T-helper 2 cell (primary cell): ENCODE data around the gene SPEF2.

Experiments
- DNase-seq, 5 experiments: peaks; one replicate each; pipeline versions ENCODE4 v3.0.0 to v3.0.0-alpha.2; 2012 to 2022

The SPEF2 gene

DNA sequence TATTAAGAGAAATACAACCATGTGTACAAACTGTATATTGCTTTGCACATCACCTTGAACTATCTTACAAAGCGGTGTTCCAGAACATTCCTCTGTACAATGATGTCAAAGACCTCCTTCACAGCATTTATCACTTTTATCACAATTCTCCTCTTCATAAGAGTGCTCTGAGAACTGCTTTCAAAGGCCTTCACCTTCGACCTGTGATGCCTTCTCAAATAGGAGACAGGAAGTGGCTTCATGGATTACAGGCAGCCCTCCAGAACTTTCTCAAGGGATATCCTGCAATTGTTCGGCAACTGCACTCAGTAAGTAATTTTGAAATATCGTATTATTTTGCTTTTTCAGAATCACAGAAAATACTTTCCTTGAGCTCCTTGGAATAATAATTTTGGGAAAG lies 171.1 kb downstream of the SPEF2 start:
- no peak for DNase-seq

DNA sequence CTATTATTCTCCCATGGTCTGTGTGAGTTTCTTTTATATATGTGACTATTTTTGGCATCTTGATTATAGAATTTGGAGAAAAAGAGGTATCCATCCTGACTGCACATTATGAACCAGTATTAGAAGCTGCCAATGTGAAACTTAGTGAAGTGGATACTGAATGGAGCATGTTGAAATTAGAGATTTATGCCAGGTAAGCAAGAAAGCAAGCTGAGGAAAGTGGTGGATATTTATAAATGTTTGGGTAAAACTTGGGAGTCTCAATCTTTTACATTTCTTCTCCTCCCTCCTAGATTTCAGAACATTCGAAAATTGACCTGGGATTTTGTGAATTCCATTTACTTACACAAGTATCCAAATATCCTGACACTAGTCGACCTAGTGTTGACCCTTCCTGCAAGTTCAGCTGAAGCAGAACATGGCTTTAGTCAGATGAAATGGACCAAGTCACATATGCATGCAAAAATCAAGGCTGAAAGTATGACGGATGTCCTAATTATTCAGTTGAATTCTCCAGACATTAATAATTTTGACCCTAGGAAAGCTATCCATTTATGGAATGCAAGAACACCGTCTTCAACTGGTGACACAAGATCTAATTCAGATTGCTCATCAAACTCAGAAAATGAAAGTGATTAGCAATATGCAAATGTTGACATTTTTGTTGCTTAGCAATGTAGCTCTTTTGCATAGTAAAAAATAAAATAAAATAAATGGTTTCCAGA lies 172.2 kb downstream of the SPEF2 start:
- peak in 1 of 5 experiments; percentile 56 for DNase-seq

DNA sequence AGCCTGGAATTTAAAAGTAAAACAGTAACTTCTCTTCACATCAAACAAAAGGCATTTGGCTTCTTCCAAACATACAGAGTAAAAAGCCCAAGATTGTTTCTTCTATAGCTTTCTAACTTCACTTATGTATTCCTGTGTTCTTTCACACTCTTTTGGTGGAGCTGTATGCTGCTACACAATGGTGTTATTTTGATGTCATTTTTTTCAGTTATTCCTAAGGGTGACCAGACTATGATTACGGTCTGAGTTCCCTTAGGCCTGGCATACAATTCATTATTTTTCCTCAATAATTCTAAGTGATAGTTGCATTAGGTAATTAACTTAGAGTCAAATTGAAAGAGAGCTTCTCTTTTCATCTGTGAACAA lies 172.8 kb downstream of the SPEF2 start:
- DNase-seq, result no peak

DNA sequence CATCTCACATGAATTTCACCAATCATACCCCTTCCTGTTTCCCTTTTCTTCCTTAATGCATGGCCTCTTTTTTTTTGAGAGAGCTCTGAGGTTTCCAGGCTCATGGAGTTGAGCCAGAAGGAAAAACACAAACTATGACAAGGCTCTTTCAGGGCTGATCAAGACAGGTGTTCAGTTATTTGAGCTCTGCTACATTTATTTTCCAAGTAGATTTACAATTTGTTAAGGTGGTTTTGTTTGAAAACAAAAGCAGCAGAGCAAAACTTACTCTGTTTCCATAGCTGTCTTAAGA lies 176.6 kb downstream of the SPEF2 start:
- no peak for DNase-seq

DNA sequence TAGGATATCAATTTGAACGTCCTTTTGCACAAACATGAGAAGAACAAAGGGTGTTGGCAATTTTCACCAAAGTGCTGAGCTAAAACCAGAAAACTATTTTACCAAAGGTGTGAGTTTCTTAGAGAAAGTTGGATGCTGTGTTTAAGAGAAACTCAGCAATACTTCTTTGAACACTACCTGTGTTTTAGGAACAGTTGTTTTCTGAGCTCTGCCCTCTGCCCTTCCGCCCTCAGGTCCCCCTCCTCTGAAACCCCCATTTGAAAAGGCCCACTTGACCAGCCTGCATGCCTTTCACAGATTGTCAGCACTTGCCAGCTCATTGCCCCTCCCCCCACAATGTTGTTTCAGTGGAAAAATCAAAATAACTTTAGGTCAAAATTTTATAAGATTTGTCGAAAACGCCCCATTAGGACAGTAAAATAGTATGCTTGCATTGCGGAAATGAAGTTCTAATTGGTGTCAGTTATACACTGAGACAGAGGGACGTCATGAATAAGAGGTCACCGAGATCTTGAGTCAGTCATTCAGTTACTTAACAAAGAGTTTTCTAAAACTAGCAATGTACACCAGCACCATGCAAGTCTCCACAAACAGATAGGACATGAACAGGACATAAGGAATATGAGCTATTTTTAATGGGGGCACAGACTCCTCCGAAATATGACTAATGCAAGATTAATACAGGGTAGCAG lies 177.2 kb downstream of the SPEF2 start:
- DNase-seq, result peak in 1 of 5 experiments; percentile 49

DNA sequence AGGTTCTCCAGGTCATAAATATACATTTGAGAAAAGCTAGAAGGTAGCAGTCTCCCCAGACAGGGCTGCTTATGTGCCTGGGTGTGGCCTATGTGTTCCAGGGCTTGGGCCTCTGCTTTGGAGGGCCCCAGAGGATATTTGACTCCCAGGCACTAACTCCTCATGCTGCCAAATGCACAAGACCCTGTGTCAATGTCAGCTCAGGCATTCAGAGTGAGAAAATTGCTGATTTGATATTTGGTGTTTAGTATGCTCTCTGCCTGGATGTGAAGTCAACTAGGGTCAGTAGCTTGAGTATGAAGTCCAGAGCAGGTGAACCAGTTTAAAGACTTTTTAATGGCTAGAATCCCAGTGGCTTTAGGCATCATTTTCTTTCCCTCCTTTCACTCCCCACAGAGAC lies 181.5 kb downstream of the SPEF2 start:
- no peak for DNase-seq

DNA sequence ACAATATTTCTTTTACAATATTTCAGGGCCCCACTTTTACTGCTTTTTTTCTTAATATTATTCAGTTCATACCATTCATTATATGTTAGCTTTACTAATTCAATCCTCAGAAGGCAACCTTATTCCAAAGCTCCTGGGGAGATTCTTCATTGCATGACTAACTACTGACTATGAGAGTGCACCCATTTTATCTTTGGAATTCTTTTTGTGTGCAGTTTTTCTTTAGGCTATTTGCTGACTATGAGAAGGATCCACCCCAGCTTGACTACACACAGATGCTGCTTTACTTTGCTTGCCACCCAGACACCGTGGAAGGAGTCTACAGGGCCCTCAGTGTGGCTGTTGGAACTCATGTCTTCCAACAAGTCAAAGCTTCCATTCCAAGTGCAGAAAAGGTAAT lies 182.1 kb downstream of the SPEF2 start:
- no peak for DNase-seq

DNA sequence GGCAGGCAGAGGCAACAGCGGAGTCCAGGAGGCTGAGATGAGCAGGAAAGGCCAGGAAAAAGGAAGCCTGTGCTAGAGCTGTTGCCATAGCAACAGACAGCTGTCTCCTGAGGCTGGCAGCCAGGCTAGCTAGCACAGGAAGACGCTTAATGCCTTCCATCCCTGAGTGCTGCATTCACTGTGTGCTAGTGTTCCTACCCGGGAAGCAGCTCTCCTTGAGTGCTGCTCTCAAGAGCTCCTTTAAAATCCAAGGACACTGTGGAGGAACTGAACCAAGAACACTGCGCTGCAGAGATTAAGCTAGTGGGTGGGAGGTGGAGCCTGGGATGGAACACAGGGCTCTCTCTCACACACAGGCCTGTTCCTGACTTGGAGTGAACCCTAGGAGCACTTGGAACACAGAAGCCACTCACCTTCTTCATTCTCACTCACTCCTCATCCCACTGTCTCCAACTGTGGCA lies 185.6 kb downstream of the SPEF2 start:
- peak in 2 of 5 experiments; percentile 28 to 51 for DNase-seq

DNA sequence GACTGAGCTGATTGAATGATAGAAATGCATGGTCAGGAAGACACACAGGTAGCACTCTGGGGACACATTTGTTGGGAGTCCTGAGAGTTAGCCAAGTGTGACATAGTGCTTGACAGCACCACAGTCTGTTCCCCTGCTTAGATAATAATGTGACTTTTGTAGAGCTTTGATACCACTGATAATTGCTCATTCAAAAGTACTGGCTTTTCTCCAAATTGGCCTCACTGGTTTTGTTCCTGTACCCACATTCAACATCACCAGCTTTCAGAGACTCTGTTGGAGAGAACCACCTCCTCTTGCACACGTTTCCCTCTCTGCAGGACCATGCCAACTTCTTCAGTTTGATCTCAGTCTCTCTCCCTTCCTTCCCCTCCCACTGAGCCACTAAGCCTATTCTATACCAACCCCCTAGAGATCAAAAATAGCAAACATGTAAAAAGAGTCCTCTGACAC lies 186.6 kb downstream of the SPEF2 start:
- peak in 1 of 5 experiments; percentile 61 for DNase-seq

DNA sequence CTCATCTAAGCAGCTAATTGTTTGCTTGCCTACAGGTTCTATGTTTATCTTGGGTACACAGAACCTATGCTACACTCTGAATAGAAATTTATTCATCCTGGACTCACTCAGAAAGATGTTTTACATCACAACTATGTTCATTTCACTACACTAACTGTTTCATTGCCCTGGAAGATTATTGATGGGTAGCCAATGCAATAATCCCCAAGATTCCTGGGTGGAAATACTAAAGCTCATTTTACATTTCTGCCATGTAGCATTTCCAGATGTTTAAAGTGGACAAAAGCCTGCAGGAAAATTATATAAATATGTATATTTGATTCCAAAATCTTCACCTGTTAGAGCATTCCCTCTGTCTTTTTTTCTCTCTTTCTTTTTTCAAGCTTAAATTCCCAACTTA lies 187.2 kb downstream of the SPEF2 start:
- no peak for DNase-seq

DNA sequence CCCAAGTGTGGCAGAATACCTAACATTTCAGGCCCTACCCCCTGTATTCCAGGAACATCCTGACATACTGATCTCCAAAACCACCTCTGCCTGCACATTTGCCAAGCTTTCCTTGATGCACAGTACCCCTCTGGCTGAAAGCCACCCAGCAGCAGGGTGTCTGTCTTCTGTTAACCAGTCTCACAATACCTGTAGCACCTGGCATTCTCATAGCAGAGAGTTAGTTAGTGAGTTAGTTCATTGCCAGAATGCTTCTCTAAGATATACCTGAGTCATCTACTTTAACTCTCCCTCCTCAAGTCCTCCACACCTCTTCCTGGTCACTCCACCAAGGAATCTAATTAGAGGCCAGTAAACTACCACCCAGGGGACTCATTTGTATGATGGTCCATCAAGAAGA lies 192.9 kb downstream of the SPEF2 start:
- peak in 1 of 5 experiments; percentile 58 for DNase-seq

DNA sequence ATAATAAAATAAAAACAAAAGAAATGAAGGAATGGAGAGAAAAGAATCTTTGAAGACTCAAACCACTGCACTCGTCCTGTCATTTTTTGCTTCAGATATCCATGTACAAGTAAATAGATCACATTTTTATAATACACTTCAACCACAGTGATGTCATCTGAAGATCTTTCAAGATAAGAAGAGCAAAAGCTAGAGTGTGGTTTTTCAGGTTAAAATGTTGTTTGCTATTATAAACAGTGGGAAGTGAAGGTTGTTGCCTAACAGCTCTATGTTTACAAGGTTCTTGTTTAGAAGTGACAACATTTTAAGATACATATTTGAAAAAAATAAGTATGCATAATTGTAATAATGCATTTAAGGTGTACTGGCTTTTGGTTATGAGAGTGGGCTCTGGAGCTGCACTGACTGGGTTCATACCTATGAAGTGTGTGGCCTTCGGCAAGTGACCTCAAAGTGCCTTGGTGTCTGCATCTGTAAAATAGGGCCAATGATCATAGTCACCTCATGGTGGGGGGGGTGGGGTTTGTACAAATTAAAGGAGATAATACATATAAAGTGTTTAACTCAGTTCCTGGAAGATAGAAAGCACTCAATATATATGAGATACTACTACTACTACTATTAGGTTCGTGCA lies 193.6 kb downstream of the SPEF2 start:
- peak in 3 of 5 experiments; percentile 25 to 96 (median 84) for DNase-seq

DNA sequence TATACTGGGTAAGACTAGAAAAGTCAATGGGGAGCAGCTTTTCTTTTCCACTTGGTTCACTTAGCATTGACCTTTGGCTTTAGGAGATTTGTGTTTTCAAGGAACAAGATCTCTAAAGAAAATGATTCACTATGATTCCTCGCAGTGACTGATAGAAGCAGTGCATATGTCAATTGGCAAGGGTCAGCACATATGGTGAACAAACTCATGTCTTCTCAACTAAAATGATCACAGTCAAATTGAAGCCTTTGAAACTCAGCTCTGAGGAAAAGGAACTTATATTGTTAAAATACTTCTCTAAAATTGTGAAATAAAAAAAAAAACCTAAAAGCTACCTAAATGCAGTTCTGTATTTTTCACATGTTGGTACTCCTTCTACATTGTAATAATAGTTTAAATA lies 195.9 kb downstream of the SPEF2 start:
- no peak for DNase-seq

DNA sequence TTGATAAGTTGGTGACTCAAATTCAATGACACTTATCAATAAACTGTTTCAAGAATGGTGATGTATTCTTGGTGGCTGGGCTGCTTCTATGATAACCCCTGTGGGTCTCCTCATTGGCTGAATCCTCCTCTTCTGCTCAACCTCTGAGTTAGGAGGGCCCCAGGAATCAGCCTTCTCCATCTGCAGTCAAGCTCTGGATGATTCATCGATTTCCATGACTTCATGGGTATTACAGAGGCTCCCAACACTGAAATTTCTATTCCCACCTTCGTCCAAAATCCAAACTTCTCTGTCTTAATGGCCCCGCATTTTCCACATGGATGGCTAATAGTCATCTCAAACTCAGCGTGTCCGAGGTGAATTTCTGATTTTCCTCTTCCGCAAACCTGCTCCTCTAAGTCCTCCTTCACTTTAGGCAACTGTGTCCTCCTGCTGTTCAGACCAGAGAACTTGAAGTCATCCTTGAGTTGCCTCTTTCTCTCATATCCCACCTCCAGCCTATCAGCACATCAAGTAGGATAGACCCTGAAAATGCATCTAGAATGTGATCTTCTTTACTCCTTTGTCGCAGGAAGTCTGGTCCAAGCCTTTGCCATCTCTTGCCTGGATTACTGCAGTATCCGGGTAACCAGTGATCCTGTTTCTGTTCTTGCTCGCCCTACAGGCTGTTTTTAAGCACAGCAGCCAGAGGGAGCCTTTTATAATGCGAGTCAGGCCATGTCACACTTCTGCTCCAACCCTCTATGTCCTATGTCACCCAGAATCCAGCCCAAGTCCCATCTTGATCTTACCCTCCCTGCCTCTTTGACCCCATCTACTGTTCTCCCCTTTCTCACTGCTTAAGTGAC lies 197.7 kb downstream of the SPEF2 start:
- DNase-seq, result peak in 1 of 5 experiments; percentile 77

DNA sequence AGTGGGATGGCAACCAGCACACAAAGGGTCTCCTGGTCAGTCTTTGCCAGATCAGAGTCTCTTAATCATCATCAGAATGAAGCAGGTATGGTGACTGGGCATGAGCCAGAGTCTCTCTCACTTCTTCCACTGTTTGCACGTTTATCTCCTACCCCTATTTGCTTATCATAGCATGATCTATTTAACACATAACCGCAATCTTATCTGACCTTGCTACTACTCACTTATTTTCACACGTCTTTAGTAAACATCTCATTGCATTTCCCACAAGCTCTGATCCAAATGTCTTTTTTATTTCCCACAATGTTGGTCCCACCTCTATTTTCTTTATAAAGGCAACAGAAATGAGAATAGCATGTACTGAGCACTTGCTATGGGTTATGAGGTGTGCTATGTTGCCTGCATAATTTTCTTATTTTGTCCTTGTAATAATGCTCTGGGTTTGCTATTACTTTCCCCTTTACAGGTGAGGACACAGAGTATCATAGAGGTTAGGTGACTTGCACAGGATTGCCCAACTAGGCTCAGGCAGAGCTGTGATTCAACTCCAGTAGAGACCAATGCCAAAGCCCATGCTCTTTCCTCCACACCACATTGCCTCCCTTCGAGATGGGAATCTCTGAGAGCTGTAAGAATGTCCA lies 199.3 kb downstream of the SPEF2 start:
- DNase-seq, result peak in 2 of 5 experiments; percentile 60 to 89

DNA sequence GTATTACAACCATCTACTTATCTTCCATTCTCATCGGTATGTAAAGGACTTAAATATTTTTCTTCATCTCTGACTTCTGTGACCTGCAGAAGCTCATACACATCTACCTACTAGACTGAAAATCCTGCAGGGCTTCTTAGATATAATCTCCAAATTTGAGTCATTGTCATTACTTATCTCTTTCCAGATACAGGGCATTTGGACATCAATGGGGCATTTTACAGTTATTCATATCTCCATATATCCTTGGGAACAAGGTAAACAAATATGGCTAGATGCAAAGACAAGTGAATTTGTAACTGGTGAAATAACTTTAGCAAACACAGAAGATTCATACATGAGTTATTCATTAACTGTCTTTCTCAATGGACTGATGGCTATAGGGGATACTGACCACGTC lies 201.4 kb downstream of the SPEF2 start:
- DNase-seq, result no peak

DNA sequence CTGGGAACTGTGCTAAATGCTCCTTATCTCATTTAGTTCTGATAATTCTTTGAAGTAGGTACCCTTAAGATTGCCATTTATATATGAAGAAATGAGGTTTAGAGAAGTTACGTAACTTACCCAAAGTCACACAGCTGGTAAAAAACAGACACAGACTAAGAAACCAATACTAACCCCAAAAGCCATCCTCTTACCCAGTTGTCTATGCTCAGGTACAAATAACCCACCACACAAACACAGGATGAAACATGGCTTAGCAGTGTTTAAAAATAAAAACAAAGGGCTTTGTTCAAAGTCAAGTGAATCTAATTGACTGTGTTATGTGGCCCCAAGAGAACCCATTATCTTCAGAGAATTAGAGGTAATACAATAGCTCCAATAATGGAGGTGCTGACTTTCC lies 202.0 kb downstream of the SPEF2 start:
- peak in 2 of 5 experiments; percentile 54 to 72 for DNase-seq

DNA sequence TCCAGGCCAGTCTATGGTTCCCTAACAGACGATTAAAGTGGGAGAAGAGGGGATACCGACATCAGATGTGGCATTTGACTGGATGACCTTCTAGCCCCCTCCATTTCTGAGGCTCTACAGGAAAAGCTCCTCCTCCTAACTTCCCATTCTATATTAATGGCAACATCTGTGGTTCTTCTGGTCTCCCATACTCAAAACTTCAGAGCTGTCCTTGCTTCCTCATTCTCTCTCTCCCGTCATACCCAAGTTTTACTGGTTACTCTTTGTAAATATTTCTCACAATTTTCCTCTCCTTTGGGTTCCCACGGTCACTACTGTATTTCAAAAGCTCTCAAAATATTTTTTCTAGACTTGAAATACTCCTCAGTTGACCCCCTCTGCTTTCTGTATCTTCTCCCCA lies 203.1 kb downstream of the SPEF2 start:
- DNase-seq, result no peak

DNA sequence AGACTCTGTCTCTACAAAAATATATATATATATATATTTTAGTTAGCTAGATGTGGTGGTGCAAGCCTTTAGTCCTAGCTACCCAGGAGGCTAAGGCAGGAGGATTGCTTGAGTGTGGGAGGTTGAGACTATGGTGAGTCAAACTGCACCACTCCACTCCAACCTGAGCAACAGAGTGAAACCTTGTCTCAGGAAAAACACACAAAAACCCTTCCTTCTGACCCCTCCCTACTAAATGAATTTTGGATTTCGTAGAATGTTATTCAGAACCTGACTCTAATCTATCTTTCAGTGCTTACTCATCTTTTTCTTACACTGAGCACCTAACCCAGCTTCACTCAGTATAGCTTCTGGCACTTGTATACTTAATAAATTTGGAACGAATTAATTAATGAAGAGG lies 203.8 kb downstream of the SPEF2 start:
- peak in 1 of 5 experiments; percentile 58 for DNase-seq

DNA sequence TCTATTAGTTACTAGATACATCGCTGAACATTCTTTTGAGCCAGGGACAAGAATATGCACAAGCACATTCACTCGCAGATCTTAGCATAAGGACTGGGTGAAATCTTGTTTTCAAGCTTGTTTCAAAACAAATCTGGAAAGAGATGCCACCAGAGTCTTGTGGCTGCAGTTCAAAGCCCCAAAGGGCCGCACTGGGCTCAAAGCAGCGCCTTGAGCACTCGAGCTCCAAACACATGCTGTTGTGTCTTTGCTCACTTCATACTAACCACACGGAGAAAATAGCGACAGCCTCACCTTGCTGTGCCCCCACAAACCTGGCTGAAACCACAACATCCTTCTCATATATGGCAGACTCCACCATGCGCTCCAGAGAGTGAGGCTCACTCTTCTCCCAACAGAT lies 204.8 kb downstream of the SPEF2 start:
- peak in 3 of 5 experiments; percentile 16 to 88 (median 60) for DNase-seq

DNA sequence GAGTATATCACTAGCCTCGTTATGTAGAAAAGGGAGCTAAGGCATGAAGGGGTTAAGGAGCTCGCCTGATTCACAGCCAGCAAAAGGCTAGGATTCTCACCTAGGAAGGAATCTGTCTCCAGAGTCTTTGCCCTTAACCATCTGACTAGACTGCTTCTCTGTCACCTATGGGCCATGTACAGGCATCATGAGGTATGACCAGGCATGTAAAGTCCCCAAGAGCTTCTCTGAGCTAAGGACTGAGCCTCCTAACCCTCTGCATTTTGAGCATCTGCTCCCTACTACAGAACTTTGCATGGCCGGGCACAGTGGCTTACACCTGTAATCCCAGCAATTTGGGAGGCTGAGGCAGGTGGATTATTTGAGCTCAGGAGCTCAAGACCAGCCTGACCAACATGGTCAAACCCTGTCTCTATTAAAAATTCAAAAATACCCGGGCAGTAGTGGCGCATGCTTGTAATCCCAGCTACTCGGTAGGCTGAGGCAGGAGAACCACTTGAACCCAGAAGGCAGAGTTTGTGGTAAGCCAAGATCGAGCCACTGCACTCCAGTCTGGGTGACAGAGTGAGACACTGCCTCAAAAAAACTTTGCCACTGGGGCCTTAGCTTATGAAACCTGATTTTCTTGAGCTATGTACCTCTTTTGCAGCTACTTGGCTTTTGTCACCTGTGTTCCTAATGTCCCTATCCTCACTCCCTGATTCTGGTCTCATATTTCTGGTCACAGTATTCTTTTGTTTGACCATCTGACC lies 205.9 kb downstream of the SPEF2 start:
- peak in 1 of 5 experiments; percentile 68 for DNase-seq

DNA sequence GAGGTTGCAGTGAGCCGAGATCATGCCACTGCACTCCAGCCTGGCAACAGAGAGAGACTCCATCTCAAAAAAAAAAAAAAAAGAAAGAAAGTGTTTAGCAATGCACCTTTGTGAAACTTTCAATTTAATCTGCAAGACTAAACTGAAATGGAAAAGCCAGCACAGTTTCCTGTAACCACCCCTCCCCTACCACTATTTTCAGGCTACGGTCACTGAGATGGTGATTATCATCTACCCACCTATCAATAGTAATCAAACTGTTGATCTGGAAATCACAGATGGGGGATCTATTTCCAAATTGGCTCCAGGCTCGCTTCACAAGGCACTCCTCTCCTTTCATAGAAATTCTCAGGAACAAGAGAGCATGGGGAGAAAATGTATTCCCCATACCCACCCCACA lies 208.4 kb downstream of the SPEF2 start:
- peak in 1 of 5 experiments; percentile 70 for DNase-seq
